Activated naive CD8-positive, alpha-beta T cell treated with anti-CD3 and anti-CD28 coated beads, Interleukin-2, amount 50 U/mL, for 16 hours (primary cell): Measurements from ENCODE around the gene IGLON5.
A peak's percentile ranks its signal among the peaks of the same experiment; 100 is the strongest.

Experiments used
- DNase-seq: peaks from one replicate; pipeline ENCODE4 v3.0.0-alpha.2; 2020; ENCODE audit warnings: low read depth, low spot score

The IGLON5 gene

GRCh38 chr19:51364200-51365106, 53.0 kb downstream of the IGLON5 start:
- no peak for DNase-seq

DNA sequence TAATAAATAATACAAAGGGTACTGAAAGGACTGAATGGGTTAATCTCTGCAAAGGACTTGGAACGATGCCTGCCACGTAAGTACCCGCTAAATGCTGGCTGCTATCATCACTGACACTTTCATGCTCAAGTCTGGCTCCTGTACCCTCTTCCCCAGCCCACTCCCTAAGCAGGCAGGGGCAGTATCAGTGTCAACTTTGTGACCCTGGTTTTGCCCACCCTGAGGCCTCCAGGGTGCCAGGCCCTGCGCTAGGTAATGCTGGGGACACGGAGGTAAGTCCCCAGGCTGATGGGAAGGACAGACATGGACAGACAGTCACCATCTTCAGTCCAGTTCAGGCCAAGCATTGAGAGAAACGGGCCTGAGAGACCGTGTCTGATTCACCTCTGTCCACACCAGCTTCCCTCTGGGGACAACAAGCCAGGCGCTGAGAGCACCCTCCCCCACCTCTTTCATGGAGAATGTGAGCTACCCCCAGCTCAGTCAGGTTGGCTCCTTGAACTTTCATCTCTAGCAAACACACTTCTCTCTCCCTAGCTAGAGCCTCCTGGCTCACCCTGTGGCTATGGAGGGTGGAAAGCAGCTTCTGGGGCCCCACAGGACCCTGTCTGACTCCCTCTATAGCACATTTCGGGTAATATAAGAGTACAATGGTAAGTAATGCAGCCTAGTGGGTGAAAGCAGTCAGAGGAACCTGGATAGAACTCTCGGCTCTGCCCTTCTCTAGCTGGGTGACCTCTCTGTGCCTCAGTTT, 53.9 kb downstream of the IGLON5 start:
- no peak for DNase-seq

DNA sequence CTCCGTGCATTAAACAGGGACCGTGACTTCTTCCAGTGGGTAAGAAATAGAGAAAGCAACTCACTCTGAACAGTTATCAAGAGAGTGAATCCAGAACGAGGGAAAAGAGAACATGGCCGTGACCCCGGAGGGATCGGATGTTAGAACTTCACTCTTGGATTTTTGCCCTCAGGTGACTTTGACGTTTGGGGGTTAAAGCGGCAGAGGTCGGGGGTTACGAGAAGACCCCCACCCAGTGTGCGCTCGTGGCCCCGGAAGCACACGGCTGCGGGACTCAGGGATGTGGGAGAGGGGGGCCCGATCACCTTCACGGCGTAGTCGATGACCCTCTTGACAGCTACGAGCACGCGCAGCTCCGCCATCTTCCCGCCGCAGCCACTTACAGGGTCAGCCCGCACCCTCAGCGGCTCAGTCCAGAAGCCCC, 54.5 kb downstream of the IGLON5 start, which contains the start of gene ETFB:
Gene ETFB, minus strand, starts transcription at position 424 of the 424 bp plus-strand sequence. Its CDS starts 62 bp downstream, at position 362.
- DNase-seq, result no peak

DNA sequence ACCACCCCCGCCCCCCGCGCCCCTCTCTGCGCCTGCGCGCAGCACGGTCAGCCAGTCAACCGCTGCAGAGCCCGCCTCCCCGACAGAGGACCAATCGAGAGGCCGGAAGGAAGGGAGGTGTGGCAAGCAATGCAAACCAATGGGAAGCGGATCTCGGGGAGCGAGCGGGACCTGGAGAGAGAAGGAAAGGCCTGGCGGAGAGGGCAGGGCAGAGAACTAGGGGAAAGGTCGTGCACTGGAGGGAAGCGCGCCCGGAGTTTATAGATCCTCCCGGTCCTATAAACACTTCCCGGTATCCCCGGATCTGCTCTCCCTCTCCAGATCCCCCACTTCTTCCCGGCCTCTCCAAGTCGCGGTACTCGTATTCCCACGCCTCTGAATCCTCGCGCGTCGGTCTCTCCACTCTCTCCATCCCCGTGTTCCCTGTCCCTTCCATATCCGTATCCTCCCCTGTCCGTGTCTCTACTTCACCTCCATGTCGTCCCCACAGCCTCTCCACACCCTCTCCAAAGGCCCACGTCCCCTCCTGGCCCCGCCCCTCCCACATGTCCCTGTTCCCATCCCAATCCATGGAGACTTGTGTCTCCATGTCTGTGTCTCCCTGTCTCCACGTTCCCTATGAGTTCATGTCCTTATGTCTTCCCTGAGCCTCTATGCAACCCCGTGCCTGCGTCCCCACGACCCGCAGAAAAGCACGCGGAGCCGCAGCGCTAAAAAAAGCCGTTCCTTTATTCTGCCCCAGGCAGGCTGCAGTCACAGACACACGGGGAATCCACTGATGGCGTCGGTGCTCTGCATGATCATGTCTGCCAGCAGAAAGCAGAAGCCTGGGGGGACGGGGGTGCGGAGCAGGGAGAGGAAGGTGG, 55.2 kb downstream of the IGLON5 start:
- DNase-seq, result peak; percentile 82

DNA sequence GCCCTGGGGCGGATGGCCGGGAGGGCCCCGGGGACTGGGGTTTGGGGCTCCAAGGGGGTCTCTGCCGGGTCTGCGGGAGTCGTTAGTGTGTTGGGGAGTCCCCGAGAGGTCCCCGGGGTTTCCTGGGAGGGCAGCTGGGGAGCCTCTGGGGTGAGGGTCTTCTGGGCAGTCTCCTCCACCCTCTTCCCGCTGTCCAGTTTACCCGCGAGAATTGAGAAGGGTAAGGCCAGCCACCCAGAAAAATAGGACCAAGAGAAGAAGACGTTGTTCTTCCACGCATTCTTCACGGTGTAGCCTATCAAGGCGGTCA, 55.8 kb downstream of the IGLON5 start:
- no peak for DNase-seq

- DNase-seq, result peak; percentile 96
These were observed 56.3 kb downstream of the IGLON5 start for GRCh38 chr19:51367565-51368365.

- no peak for DNase-seq
These were observed 57.2 kb downstream of the IGLON5 start, which contains the start of gene CLDND2 for GRCh38 chr19:51368366-51369282. TSS of gene CLDND2 (minus strand) at chr19:51369003. CDS start at chr19:51368577, 426 bp downstream.

DNA sequence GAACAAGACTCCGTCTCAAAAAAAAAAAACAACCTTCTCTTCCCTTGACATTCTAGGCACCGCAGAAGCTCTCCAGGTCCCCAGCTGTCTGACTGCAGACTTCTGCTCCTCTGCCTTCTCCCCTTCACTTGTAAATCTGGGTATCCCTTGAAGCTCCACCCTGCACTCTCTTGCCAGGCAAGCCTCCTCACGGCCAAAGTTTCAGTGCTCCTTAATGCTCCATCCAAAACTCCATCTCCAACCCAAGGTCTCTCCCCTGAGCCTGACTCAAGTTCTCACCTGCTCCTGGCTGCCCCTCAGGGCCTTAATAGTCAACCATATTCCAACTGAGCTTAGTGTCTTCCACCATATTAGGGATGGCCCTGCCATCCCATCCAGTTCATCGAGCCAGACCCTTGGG, 58.8 kb downstream of the IGLON5 start:
- DNase-seq, result no peak

DNA sequence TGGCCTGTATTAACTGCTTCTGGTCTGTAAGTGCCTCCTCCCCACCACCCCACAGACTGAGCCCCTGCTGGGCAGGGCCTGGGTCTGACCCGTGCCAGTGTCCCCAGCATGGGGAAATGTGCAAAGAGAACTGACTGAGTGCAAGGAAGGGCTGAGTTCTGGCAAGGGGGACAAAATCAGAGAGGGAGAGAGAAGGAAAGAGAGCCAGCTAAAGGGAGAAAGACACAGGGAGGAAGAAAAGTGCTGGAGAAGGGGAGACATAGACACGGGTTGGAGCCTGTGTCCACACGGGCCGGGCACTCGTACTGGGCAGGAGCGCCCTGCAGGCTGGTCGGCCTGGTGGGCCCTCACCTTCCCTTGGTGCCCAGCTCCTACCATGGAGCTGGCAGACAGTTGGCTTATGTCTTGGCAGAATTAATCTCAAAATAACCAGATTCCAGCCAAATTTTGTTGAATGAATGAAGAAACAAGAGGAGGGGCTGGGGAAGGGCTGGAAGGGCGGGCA, 59.8 kb downstream of the IGLON5 start:
- DNase-seq, result no peak

DNA sequence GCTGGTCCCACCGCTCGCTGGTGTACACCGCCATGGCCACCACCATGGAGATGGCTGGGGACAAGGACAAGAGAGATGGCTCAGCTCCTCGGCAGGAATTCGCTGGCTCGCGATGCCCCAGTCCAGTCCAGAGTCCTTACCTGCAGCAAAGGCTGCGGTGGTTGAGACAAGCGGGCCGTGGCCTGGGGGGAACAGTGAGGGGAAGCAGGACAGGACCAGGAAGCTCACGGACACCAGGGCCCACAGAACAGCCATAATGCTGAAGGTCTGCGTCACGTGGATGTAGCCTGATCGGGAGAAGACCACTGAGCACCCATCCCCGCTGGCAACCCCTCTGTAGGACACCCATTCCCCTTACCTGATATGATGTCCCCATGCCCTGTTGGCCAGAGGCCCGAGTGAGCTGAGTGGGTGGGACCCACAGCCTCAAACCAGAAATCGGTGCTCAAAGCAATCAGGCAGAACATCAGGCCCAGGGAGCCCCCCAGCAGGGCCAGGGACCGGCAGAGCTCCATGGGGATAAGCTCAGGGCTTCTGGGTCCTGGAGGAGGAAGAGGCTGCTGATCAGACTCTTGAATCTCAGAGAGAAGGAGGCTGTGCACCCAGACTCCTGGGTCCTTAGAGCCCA, 60.7 kb downstream of the IGLON5 start:
- DNase-seq, result no peak

GRCh38 chr19:51372649-51373504, 61.4 kb downstream of the IGLON5 start, which contains the start of gene NKG7:
TSS of gene NKG7 (minus strand) at chr19:51372654. CDS start at chr19:51372535, 119 bp downstream.
- peak; percentile 77 for DNase-seq

- DNase-seq, result no peak
These were observed 64.2 kb downstream of the IGLON5 start for GRCh38 chr19:51375504-51376221.

DNA sequence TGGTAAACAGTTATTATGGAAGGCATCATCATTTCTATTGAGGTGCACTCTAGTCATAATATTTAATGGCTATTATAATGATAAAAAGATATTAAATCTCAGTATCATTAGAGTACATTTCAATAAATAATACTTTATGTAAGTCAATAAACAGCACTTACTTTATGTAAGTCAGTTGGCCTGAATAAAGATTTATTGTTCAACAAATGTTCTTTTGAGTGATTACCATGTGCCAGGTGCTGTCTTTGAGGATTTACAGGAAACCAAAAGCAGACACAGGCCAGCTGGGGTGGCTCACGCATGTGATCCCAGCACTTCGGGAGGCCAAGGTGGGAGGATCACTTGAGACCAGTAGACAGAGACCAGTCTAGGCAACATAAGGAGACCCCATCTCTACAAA, 66.0 kb downstream of the IGLON5 start:
- no peak for DNase-seq

GRCh38 chr19:51380379-51380778, 68.9 kb downstream of the IGLON5 start:
- DNase-seq, result no peak
